ENCODE data around the gene IL4R.
A peak's percentile ranks its signal among the peaks of the same experiment; 100 is the strongest.
"Not testable (repeated sequence)": the region's sequence is repeated elsewhere in the genome, so short reads cannot be mapped to it uniquely, and the experiment has no call there.

IL4R gene

GRCh38 chr16:27288313-27288712 is 25.5 kb upstream of the IL4R start:
- DNase-seq (ENCODE audit: low read depth in 2 of 2): not testable (repeated sequence)

GRCh38 chr16:27289669-27290068 is 24.1 kb upstream of the IL4R start:
- DNase-seq (ENCODE audit: low read depth in 2 of 2): no peak

- no peak for DNase-seq (ENCODE audit: low read depth in 2 of 2)
Observed at GRCh38 chr16:27290562-27290961, 23.2 kb upstream of the IL4R start.

GRCh38 chr16:27291106-27291505 is 22.7 kb upstream of the IL4R start:
- no peak for DNase-seq (ENCODE audit: low read depth in 2 of 2)

- no peak for DNase-seq (ENCODE audit: low read depth in 2 of 2)
Observed at GRCh38 chr16:27291722-27292240, 22.0 kb upstream of the IL4R start.

GRCh38 chr16:27293343-27293742 is 20.4 kb upstream of the IL4R start:
- no peak for DNase-seq (ENCODE audit: low read depth in 2 of 2)

- no peak for DNase-seq (ENCODE audit: low read depth in 2 of 2)
Observed at GRCh38 chr16:27298132-27298531, 15.6 kb upstream of the IL4R start.

GRCh38 chr16:27301236-27301861 is 12.4 kb upstream of the IL4R start:
- no peak for DNase-seq (ENCODE audit: low read depth in 2 of 2)

- DNase-seq (ENCODE audit: low read depth in 2 of 2): no peak
Observed at GRCh38 chr16:27302126-27302525, 11.6 kb upstream of the IL4R start.

GRCh38 chr16:27303256-27304100 is 10.3 kb upstream of the IL4R start:
- DNase-seq (ENCODE audit: low read depth in 2 of 2): no peak

- no peak for DNase-seq (ENCODE audit: low read depth in 2 of 2)
Observed at GRCh38 chr16:27304102-27304501, 9.7 kb upstream of the IL4R start.

- no peak for DNase-seq (ENCODE audit: low read depth in 2 of 2)
Observed at GRCh38 chr16:27304881-27305745, 8.7 kb upstream of the IL4R start.

- no peak for DNase-seq (ENCODE audit: low read depth in 2 of 2)
Observed at GRCh38 chr16:27305839-27306442, 7.8 kb upstream of the IL4R start.

GRCh38 chr16:27308792-27309191 is 5.0 kb upstream of the IL4R start:
- DNase-seq (ENCODE audit: low read depth in 2 of 2): no peak

GRCh38 chr16:27310576-27311447 is 3.0 kb upstream of the IL4R start:
- DNase-seq (ENCODE audit: low read depth in 2 of 2): no peak

GRCh38 chr16:27311448-27311830 is 2.3 kb upstream of the IL4R start:
- no peak for DNase-seq (ENCODE audit: low read depth in 2 of 2)

- no peak for DNase-seq (ENCODE audit: low read depth in 2 of 2)
Observed at GRCh38 chr16:27311897-27312303, 1.9 kb upstream of the IL4R start.

- DNase-seq (ENCODE audit: low read depth in 2 of 2): no peak
Observed at GRCh38 chr16:27312580-27313421, 973 bp upstream of the IL4R start.

GRCh38 chr16:27314161-27314723 is 468 bp downstream of the IL4R start:
- DNase-seq (ENCODE audit: low read depth in 2 of 2): peak; percentile 29 to 46

- DNase-seq (ENCODE audit: low read depth in 2 of 2): no peak
Observed at GRCh38 chr16:27314986-27315332, 1.2 kb downstream of the IL4R start.

Measured in stimulated activated CD8-positive, alpha-beta memory T cell treated with anti-CD3 and anti-CD28 coated beads, Interleukin-7, amount 100 ng/mL, for 4 hours (primary cell).